Nasal cavity respiratory epithelium epithelial cell of viscerocranial mucosa (primary cell): ENCODE data around the gene ABCG5. TPM values are rescaled to one million over a fixed set of nuclear protein-coding genes. Genes with fewer than 3 reads are reported as not detected.

Experiments used
- total RNA-seq: library from RNA; depleted of rRNA; stranded (reverse); fragments of >200 nt; gene quantifications from 2 replicates; pipeline ENCODE4 v1.2.3, GENCODE V29; 2014

Gene ABCG5
- total RNA-seq = not detected in 2 replicates

GRCh38 chr2:43838560-43839267 is at the start of gene ABCG5, which contains the start of gene ABCG8:
Gene ABCG5, minus strand, starts transcription at chr2:43838839. Its CDS starts 160 bp downstream, at chr2:43838679.
Gene ABCG8, plus strand, starts transcription at chr2:43838971. Its CDS starts 83 bp downstream, at chr2:43839054.

GRCh38 chr2:43773876-43774613 is 64.6 kb downstream of the ABCG5 start, which contains the start of gene DYNC2LI1:
Gene DYNC2LI1, plus strand, starts transcription at chr2:43774039. Its CDS starts 100 bp downstream, at chr2:43774139.

Other genes with a start within 250 kb of the ABCG5 start
- gene THADA, start 242.8 kb downstream of the ABCG5 start, total RNA-seq = 26.3 and 38.0 TPM in 2 replicates
- 0.43 and 1.4 TPM in 2 replicates for gene PLEKHH2, start 201.6 kb downstream of the ABCG5 start, total RNA-seq
- gene C1GALT1C1L, start 162.4 kb downstream of the ABCG5 start, total RNA-seq = under 0.01 and 0.14 TPM in 2 replicates
- gene DYNC2LI1, start 64.8 kb downstream of the ABCG5 start, total RNA-seq = 15.0 and 17.7 TPM in 2 replicates
- gene ABCG8, start 132 bp upstream of the ABCG5 start, total RNA-seq = not detected in 2 replicates
- 85.4 and 146 TPM in 2 replicates for gene LRPPRC, start 157.2 kb upstream of the ABCG5 start, total RNA-seq